Measurements from ENCODE around the gene ADAMTS9. TPM values are rescaled to one million over a fixed set of nuclear protein-coding genes. Genes with fewer than 3 reads are reported as not detected.

Gene ADAMTS9
- polyA plus RNA-seq, 1 donor from 2014 or later = 0.32 TPM

DNA sequence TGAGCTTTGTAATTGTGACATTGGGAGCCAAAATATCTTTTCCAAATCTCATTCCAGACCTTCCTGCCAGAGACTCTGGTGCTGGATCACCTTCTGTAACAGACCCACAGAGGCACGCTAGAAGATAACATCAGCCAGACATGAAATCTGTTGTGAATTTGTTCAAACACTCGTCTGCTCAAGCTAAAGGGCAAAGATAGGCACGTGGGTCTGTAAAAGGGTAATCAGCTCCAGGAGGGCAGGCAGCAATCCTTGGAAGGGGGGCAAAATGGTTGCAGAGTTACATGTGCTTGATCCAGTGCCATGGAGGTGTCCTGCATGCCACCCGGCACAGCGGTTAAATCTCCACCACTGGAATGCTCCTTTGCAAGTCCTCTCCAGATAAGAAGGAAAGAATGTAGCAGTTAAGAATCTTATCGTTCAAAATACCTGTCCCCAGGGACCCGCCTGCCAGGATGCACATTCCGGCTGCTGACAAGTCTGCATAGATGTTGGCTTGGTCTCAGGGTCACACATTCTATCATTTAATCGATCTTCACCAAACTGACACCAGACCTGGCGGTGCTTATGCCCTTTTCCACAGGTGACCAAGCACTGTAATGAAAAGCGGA, 74.8 kb downstream of the ADAMTS9 start:
- Histone ChIP-seq H3K4me2 (ENCODE audit: low read length) (no peak overlapping the region), H4K20me1 (ENCODE audit: insufficient read depth) (no peaks in the 10 kb centered on the region), H3K9me3 (ENCODE audit: low read length) (no peaks in the 10 kb centered on the region), H2AFZ (ENCODE audit: low read depth, low read length) (no peak overlapping the region), H3K27ac (ENCODE audit: low read length) (no peak overlapping the region), H3K79me2 (replicated peaks; ENCODE audit: insufficient read depth, low read length) (no peaks in the 10 kb centered on the region), H3K9me2 (ENCODE audit: insufficient read depth, low read length) (no peaks in the 10 kb centered on the region), H3K27me3 (ENCODE audit: insufficient read depth, low read depth, low read length) (no peaks in the 10 kb centered on the region), H3F3A (ENCODE audit: insufficient read depth, low read length, poor library complexity, severe bottlenecking) (no peaks in the 10 kb centered on the region), H3K9ac (ENCODE audit: low read length) (no peak overlapping the region), H3K4me3 (ENCODE audit: low read length) (no peak overlapping the region), H3K36me3 (ENCODE audit: insufficient read depth, low read length) (no peaks in the 10 kb centered on the region)
- TF ChIP-seq RAD21 (conservative IDR thresholded peaks at IDR 0.05) (no peak), TAF1 (IDR thresholded peaks at IDR 0.05; ENCODE audit: low read depth) (no peak)
- TF ChIP-seq, protein P1, sequence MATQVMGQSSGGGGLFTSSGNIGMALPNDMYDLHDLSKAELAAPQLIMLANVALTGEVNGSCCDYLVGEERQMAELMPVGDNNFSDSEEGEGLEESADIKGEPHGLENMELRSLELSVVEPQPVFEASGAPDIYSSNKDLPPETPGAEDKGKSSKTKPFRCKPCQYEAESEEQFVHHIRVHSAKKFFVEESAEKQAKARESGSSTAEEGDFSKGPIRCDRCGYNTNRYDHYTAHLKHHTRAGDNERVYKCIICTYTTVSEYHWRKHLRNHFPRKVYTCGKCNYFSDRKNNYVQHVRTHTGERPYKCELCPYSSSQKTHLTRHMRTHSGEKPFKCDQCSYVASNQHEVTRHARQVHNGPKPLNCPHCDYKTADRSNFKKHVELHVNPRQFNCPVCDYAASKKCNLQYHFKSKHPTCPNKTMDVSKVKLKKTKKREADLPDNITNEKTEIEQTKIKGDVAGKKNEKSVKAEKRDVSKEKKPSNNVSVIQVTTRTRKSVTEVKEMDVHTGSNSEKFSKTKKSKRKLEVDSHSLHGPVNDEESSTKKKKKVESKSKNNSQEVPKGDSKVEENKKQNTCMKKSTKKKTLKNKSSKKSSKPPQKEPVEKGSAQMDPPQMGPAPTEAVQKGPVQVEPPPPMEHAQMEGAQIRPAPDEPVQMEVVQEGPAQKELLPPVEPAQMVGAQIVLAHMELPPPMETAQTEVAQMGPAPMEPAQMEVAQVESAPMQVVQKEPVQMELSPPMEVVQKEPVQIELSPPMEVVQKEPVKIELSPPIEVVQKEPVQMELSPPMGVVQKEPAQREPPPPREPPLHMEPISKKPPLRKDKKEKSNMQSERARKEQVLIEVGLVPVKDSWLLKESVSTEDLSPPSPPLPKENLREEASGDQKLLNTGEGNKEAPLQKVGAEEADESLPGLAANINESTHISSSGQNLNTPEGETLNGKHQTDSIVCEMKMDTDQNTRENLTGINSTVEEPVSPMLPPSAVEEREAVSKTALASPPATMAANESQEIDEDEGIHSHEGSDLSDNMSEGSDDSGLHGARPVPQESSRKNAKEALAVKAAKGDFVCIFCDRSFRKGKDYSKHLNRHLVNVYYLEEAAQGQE (IDR thresholded peaks at IDR 0.05; ENCODE audit: borderline replicate concordance) = no peak

DNA sequence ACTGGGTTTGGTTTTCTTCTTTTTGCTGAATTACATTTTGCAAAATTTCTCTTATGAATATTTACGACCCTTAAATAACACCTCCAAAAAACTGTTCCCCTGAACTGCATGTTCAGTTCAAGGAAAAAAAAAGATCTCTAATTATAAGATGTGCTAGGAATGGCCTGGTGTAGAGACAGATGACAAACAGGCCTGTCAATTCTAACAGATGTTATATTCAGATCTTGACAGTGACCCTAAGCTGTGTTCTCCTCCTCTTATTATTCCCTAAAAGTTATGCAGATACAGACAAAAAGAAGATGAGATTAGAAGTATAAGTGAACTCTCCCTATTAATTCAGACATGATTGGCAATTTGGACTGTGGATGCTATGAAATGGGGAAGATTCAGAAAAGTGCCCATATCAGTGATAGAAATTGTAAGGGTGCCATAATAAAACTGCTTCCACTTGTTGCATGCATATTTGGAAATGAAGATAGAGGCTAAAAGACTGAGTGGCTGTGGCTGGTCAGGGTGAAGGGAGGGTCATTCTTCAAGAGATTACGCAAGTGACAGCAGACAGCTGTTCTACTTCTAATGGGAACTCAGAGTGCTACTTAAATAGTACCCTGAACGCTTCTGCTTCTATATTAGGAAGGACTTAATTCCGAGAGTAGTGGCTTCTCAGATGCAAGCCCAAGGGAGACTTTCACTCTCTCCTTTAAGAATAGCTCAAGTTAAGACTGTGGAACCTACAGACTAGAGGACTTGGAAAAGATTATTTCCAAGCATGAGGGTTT, 75.5 kb downstream of the ADAMTS9 start:
- no peaks in the 10 kb centered on the region for H3K79me2 ChIP-seq (replicated peaks; ENCODE audit: insufficient read depth, low read length)
- no peaks in the 10 kb centered on the region for H3F3A ChIP-seq (ENCODE audit: insufficient read depth, low read length, poor library complexity, severe bottlenecking)
- H3K27ac ChIP-seq (ENCODE audit: low read length) = no peak overlapping the region
- H3K4me3 ChIP-seq (ENCODE audit: low read length) = no peak overlapping the region
- no peaks in the 10 kb centered on the region for H3K27me3 ChIP-seq (ENCODE audit: insufficient read depth, low read depth, low read length)
- H4K20me1 ChIP-seq (ENCODE audit: insufficient read depth) = no peaks in the 10 kb centered on the region
- no peak for TF ChIP-seq EP300 (conservative IDR thresholded peaks at IDR 0.05; ENCODE audit: poor library complexity, severe bottlenecking)
- TF ChIP-seq EZH2 (IDR thresholded peaks at IDR 0.05; ENCODE audit: borderline replicate concordance, insufficient read depth, low read length, poor library complexity, severe bottlenecking) = no peak
- TF ChIP-seq RAD21 (conservative IDR thresholded peaks at IDR 0.05) = no peak
- TF ChIP-seq, protein P2, sequence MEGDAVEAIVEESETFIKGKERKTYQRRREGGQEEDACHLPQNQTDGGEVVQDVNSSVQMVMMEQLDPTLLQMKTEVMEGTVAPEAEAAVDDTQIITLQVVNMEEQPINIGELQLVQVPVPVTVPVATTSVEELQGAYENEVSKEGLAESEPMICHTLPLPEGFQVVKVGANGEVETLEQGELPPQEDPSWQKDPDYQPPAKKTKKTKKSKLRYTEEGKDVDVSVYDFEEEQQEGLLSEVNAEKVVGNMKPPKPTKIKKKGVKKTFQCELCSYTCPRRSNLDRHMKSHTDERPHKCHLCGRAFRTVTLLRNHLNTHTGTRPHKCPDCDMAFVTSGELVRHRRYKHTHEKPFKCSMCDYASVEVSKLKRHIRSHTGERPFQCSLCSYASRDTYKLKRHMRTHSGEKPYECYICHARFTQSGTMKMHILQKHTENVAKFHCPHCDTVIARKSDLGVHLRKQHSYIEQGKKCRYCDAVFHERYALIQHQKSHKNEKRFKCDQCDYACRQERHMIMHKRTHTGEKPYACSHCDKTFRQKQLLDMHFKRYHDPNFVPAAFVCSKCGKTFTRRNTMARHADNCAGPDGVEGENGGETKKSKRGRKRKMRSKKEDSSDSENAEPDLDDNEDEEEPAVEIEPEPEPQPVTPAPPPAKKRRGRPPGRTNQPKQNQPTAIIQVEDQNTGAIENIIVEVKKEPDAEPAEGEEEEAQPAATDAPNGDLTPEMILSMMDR (IDR thresholded peaks at IDR 0.05; ENCODE audit: poor library complexity, severe bottlenecking) = no peak
- TF ChIP-seq, protein P1 (IDR thresholded peaks at IDR 0.05; ENCODE audit: borderline replicate concordance) = no peak
- TF ChIP-seq MXI1 (conservative IDR thresholded peaks at IDR 0.05; ENCODE audit: poor library complexity, severe bottlenecking) = no peak
- no peak for TF ChIP-seq SMC3 (conservative IDR thresholded peaks at IDR 0.05; ENCODE audit: poor library complexity)
- no peak for TF ChIP-seq POLR2AphosphoS5 (IDR thresholded peaks at IDR 0.05)
- no peak for TF ChIP-seq TAF1 (IDR thresholded peaks at IDR 0.05; ENCODE audit: low read depth)
- no peak overlapping the region for H3K9ac ChIP-seq (ENCODE audit: low read length)
- H3K4me2 ChIP-seq (ENCODE audit: low read length) = no peak overlapping the region
- H2AFZ ChIP-seq (ENCODE audit: low read depth, low read length) = no peak overlapping the region
- H3K9me2 ChIP-seq (ENCODE audit: insufficient read depth, low read length) = no peaks in the 10 kb centered on the region
- no peaks in the 10 kb centered on the region for H3K9me3 ChIP-seq (ENCODE audit: low read length)
- no peaks in the 10 kb centered on the region for H3K36me3 ChIP-seq (ENCODE audit: insufficient read depth, low read length)
